Kidney (tissue), 14 donors: ENCODE data around the gene DNMBP. TPM values are rescaled to one million over a fixed set of nuclear protein-coding genes. Genes with fewer than 3 reads are reported as not detected.

Source experiments
- DNase-seq, 5 donors: peaks; one replicate each; pipeline ENCODE4 v3.0.0-alpha.2; 2013 to 2020
- FAIRE-seq: peaks from 2 replicates; lab custom pipeline; 2012; peaks lifted over from hg19 to GRCh38; lab: Jason Lieb, UNC
- H3K27ac ChIP-seq, 2 donors: one replicate each; pipeline ENCODE4 v1.7.0; 2013; ENCODE audit warnings: low read depth in 2 of 2, low read length in 2 of 2, inconsistent platforms in 1 of 2
- H3K27me3 ChIP-seq: one replicate; pipeline ENCODE4 v1.7.1; 2013; ENCODE audit warnings: low read length, inconsistent platforms; ENCODE audit not compliant: control insufficient read depth, insufficient read depth
- H3K36me3 ChIP-seq, 3 donors: one replicate each; pipeline versions ENCODE4 v1.7.0 to v1.7.1; 2013; ENCODE audit warnings: low read length in 3 of 3, control low read depth in 1 of 3, inconsistent platforms in 1 of 3; ENCODE audit not compliant: insufficient read depth in 3 of 3, control insufficient read depth in 2 of 3
- H3K4me1 ChIP-seq, 3 donors: one replicate each; pipeline versions ENCODE4 v1.7.0 to v1.7.1; 2013; ENCODE audit warnings: low read length in 3 of 3, inconsistent platforms in 1 of 3, low read depth in 1 of 3; ENCODE audit not compliant: control insufficient read depth in 2 of 3, insufficient read depth in 2 of 3
- H3K4me3 ChIP-seq, 3 donors: one replicate each; pipeline versions ENCODE4 v1.7.0 to v1.8.1; 2013; ENCODE audit warnings: low read length in 3 of 3, control low read depth in 1 of 3, inconsistent platforms in 1 of 3
- H3K9ac ChIP-seq, 3 donors: one replicate each; pipeline versions ENCODE4 v1.7.0 to v1.7.1; 2013; ENCODE audit warnings: low read length in 3 of 3, control low read depth in 1 of 3, inconsistent platforms in 1 of 3
- H3K9me3 ChIP-seq, 3 donors: one replicate each; pipeline versions ENCODE4 v1.7.0 to v1.7.1; 2013; ENCODE audit warnings: low read length in 3 of 3, control low read depth in 1 of 3, inconsistent platforms in 1 of 3; ENCODE audit not compliant: control insufficient read depth in 2 of 3, insufficient read depth in 1 of 3
- CTCF ChIP-seq: IDR thresholded peaks from 3 replicates; pipeline ENCODE4 v1.5.1; 2012; ENCODE audit warnings: mild to moderate bottlenecking, moderate library complexity, borderline replicate concordance; ENCODE audit not compliant: insufficient read depth; ENCODE audit errors: extremely low read depth
- intact Hi-C: fragments of 100-400 bp; cut with DNase I; formaldehyde crosslinking; loops from one replicate; pipeline ENCODE4 v1.11.1; 2022
- polyA plus RNA-seq: library from polyadenylated mRNA; stranded (reverse); fragments of 350-450 nt; fragmentation: Illumina TruSeq; extraction: RNeasy Lipid Tissue Mini Kit (QIAGEN cat#74804); gene quantifications from one replicate; pipeline ENCODE4 v1.2.3, GENCODE V29; 2014; ENCODE audit warnings: low read depth, low replicate concordance; ENCODE audit not compliant: insufficient read depth
- total RNA-seq: library from RNA; stranded (reverse); fragmentation: NEBNext Ultra II Directional; extraction: Animal tissue kit (Norgen Biotek cat#: 25700); gene quantifications from one replicate; pipeline ENCODE4 v1.2.1, GENCODE V29; 2021
- donor health status: control.
- donor health status: control.
- donor health status: control.
- donor health status: control.
- donor health status: control.
- donor health status: DM: yes; HTN: yes; CAD: no.
- donor health status: Normal renal cell carcinoma (clear cell type).

The DNMBP gene
- total and polyA plus RNA-seq, 2 donors from 2014 or later = 11.6 to 23.7 TPM

- H3K4me1 ChIP-seq = no peaks in the 10 kb centered on the region
- no peak overlapping the region for H3K27ac ChIP-seq
- intact Hi-C loops = no loop called here
- no peaks in the 10 kb centered on the region for H3K27me3 ChIP-seq
- TF ChIP-seq CTCF = no peak
- H3K9me3 ChIP-seq = no peaks in the 10 kb centered on the region
- FAIRE-seq (no peak), DNase-seq (no peak)
- peaks cover 0 to 20% (median 13%) of the 10 kb centered on the region in 3 donors for H3K36me3 ChIP-seq
- H3K9ac ChIP-seq = no peak overlapping the region
- no peak overlapping the region for H3K4me3 ChIP-seq
These were observed 181.3 kb downstream of the DNMBP start for GRCh38 chr10:99828464-99828863.

GRCh38 chr10:99827936-99828335 is 181.8 kb downstream of the DNMBP start:
- FAIRE-seq = no peak
- H3K27me3 ChIP-seq = no peaks in the 10 kb centered on the region

More at GRCh38 chr10:99827936-99828335, 181.8 kb downstream of the DNMBP start:
- no peak for TF ChIP-seq CTCF
- intact Hi-C loops = no loop called here
- DNase-seq = no peak
- Histone ChIP-seq H3K4me1 (no peaks in the 10 kb centered on the region), H3K27ac (no peak overlapping the region), H3K9ac (no peak overlapping the region), H3K4me3 (no peak overlapping the region), H3K36me3 (peaks cover 0 to 18% (median 13%) of the 10 kb centered on the region in 3 donors), H3K9me3 (no peaks in the 10 kb centered on the region)

Other genes with a start within 250 kb of the DNMBP start
- gene ABCC2, start 227.3 kb downstream of the DNMBP start, total RNA-seq = 2.3 TPM
- 15.4 TPM for gene ABCC2, start 227.3 kb downstream of the DNMBP start, polyA plus RNA-seq
- not detected for gene CPN1, start 71.9 kb upstream of the DNMBP start, total RNA-seq
- 0.43 TPM for gene CPN1, start 71.9 kb upstream of the DNMBP start, polyA plus RNA-seq
- gene ERLIN1, start 176.1 kb upstream of the DNMBP start, total RNA-seq = 23.7 TPM
- gene ERLIN1, start 176.1 kb upstream of the DNMBP start, polyA plus RNA-seq = 9.0 TPM
- 19.6 TPM for gene CHUK, start 219.6 kb upstream of the DNMBP start, total RNA-seq
- gene CHUK, start 219.6 kb upstream of the DNMBP start, polyA plus RNA-seq = 13.4 TPM